Stromal cell of bone marrow (primary cell): Measurements from ENCODE around the gene SFXN4.
"Not testable (repeated sequence)": the region's sequence is repeated elsewhere in the genome, so short reads cannot be mapped to it uniquely, and the experiment has no call there.

Source experiments
- DNase-seq: peaks from one replicate; pipeline ENCODE4 v3.0.0-alpha.2; 2012; ENCODE audit warnings: low read depth

Gene SFXN4

GRCh38 chr10:119190954-119191785 lies 25.7 kb upstream of the SFXN4 start:
- no peak for DNase-seq

- peak; percentile 87 for DNase-seq
Measured at GRCh38 chr10:119190353-119190752, 24.8 kb upstream of the SFXN4 start.

GRCh38 chr10:119189811-119190282 lies 24.3 kb upstream of the SFXN4 start:
- DNase-seq = no peak

DNA sequence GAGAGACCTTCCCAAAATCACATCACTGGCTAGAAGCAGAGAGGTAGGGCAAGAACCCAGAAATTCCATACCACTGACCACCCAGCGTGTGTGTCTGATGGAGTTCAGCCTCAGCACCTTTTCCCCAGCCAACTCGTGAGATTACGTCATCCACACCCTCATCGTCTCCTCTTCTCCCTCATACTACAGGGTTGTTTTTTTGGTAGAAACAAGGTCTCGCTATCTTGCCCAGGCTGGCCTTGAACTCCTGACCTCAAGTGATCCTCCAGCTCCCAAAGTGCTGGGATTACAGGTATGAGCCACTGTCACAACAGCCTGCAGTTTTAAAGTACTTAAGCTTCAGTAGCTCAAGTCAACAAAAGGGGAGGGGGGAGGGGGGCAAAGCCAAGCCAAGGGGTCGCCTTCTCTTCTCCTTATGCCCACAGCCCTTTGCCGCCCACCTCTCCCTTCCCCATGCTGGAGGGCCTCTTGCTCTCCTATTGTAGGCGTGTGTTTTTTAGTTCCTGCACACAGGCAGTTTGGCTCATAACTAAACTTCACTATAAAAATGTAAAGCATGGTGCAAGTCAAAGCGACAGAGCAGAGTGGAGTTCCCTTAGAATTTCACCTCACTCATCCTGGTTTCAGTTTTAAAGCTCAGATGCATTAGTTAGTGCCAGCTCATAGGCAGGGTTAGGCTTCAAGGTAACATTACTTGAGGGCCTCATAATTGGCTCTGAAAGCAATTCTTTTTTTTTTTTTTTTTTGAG lies 18.3 kb upstream of the SFXN4 start:
- DNase-seq = no peak

- not testable (repeated sequence) for DNase-seq
Measured at GRCh38 chr10:119180850-119181400, 15.4 kb upstream of the SFXN4 start.

GRCh38 chr10:119178372-119179119 lies 13.0 kb upstream of the SFXN4 start, which contains the start of gene PRDX3:
TSS of gene PRDX3 (minus strand) at chr10:119178812. CDS start at chr10:119178790, 22 bp downstream.
- peak; percentile 73 for DNase-seq

DNA sequence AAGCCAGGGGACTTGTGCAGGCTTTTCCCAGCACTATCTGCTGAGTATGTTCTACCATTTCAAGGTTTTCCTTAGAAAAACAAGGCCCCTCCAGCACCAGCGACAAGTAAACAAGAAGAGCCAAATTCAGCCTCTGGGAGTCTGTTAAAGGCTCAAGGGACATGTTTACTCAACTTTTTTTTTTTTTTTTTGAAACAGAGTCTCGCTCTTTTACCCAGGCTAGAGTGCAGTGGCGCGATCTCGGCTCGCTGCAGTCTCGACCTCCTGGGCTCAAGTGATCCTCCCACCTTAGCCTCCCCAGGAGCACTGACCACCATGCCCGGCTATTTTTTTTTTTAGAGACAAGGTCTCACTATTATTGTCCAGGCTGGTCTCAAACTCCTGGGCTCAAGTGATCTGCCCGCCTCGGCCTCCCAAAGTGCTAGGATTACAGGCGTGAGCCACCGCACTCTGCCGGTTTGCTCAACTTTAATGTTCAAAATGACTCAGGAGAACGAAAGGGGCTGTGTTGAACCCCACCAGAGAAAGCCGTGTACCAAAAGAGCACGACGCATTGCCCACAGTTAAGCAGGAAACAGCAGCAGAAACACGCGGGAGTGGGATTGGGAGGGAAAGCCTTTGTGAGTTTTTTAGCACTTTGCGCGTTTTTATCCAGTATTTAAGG lies 12.3 kb upstream of the SFXN4 start:
- DNase-seq = no peak

DNA sequence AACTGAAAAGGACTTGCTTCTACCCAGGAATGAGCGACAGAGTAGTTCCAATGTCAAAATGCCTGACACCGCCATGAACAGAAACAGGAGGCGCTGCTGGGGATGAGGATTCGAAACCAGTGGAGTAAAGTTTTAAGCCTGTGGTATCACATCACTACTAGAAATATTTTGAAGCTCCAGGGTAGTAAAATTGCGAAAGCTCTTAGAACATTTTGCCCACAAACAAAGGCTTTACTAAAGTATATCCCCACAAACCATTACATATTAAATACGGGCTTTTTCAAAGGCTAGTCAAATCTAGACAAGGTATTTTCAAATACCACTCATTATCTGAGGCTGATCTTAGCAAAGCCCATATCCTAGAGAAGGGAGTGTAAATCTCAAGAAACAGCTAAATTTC lies 10.7 kb upstream of the SFXN4 start:
- DNase-seq = no peak

- no peak for DNase-seq
Measured at GRCh38 chr10:119174109-119174508, 8.6 kb upstream of the SFXN4 start.

GRCh38 chr10:119167041-119167440 lies 1.5 kb upstream of the SFXN4 start:
- no peak for DNase-seq

DNA sequence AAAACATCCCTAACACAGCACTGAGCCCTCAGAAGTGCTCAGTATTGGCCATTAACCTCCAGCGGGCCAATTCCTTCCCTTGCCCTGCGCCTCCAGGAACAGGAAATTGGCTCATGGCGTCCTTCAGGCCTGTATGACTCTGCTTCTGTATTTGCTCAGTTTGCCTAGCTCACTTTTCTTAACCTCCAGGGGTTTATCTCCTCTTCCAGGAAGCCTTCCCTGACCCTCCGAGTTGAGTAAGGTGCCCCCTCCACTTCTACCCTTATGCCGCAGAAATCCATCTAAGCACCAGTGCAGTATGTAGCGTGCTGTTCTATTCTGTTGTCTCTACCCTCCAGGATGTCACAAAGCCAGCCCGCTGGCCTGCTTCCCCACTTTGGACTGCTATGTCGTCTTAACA lies 1.1 kb upstream of the SFXN4 start:
- DNase-seq = no peak

GRCh38 chr10:119166118-119166500 lies 595 bp upstream of the SFXN4 start:
- DNase-seq = no peak

GRCh38 chr10:119162452-119163092 lies 2.9 kb downstream of the SFXN4 start:
- DNase-seq = no peak

GRCh38 chr10:119161680-119162451 lies 3.6 kb downstream of the SFXN4 start:
- DNase-seq = no peak

GRCh38 chr10:119159332-119159731 lies 6.2 kb downstream of the SFXN4 start:
- DNase-seq = no peak

- no peak for DNase-seq
Measured at GRCh38 chr10:119153661-119154060, 11.9 kb downstream of the SFXN4 start.

DNA sequence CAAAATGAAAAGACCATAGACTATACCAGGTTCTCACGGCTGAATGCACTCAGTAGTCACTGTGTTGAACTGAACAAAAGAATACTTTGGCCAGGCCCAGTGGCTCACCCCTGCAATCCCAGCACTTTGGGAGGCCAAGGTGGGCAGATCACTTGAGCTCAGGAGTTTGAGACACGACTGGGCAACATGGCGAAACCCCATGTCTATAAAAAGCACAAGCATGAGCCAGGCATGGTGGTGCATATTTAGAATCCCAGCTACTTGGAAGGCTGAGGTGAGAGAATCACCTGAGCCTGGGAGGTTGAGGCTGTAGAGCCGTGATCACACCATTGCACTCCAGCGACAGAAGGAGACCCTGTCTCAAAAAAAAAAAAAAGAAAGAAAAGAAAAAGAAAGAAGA lies 12.5 kb downstream of the SFXN4 start:
- no peak for DNase-seq

GRCh38 chr10:119151601-119152000 lies 13.9 kb downstream of the SFXN4 start:
- DNase-seq = not testable (repeated sequence)

GRCh38 chr10:119149729-119150128 lies 15.8 kb downstream of the SFXN4 start:
- no peak for DNase-seq

DNA sequence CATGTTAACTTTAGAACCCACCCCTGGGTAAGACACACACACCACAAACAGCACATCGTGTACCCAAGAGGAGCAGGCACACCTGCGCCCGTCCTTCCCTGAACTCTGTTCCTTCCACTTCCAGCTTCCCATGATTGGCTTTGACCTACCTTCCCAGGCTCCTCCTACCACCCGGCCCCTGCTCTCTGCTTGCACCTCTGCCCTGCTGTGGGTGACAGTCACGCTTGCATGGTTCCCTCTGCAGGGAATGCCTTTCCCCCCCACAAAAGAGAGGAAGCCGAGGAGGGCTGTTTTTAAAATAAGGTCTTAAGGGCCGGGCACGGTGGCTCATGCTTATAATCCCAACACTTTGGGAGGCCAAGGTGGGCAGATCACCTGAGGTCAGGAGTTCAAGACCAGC lies 16.4 kb downstream of the SFXN4 start:
- no peak for DNase-seq
